Spinal cord (tissue), 10 donors: Measurements from ENCODE around the gene DUS1L. TPM values are rescaled to one million over a fixed set of nuclear protein-coding genes. Genes with fewer than 3 reads are reported as not detected.

Experiments used
- DNase-seq, 6 donors: peaks; one replicate each; pipeline versions ENCODE4 v3.0.0 to v3.0.0-alpha.2; 2013 to 2015; ENCODE audit warnings: low spot score in 6 of 6, low read depth in 4 of 6
- H3K27ac ChIP-seq: one replicate; pipeline ENCODE4 v1.5.1; 2013; ENCODE audit warnings: low read depth, low read length, control low read depth
- H3K27me3 ChIP-seq: one replicate; pipeline ENCODE4 v1.6.1; 2013; ENCODE audit warnings: low read length; ENCODE audit not compliant: control insufficient read depth, insufficient read depth
- H3K36me3 ChIP-seq: one replicate; pipeline ENCODE4 v1.6.1; 2013; ENCODE audit warnings: low read length; ENCODE audit not compliant: control insufficient read depth, insufficient read depth
- H3K4me1 ChIP-seq: one replicate; pipeline ENCODE4 v1.6.1; 2013; ENCODE audit warnings: low read length; ENCODE audit not compliant: control insufficient read depth, insufficient read depth
- H3K4me3 ChIP-seq: one replicate; pipeline ENCODE4 v1.5.1; 2013; ENCODE audit warnings: low read depth, low read length, control low read depth
- H3K9me3 ChIP-seq: one replicate; pipeline ENCODE4 v1.6.1; 2013; ENCODE audit warnings: low read length; ENCODE audit not compliant: control insufficient read depth, insufficient read depth
- WGBS: methylation state at CpG from one replicate; pipeline ENCODE4 v1.1.5; 2013; ENCODE audit warnings: missing lambda C conversion rate; ENCODE audit not compliant: insufficient coverage; 5-methylcytosine and 5-hydroxymethylcytosine counted together
- polyA plus RNA-seq, 2 donors: library from polyadenylated mRNA; unstranded; fragments of 120-200 nt; gene quantifications; one replicate each; pipeline ENCODE4 v1.2.1, GENCODE V29; 2013; ENCODE audit not compliant: insufficient read length in 2 of 2
- total RNA-seq, 2 donors: library from RNA; depleted of rRNA in 1 of 2; stranded (reverse); fragments of 120-200 nt in 1 of 2; fragments of >200 nt in 1 of 2; gene quantifications; one replicate each; pipeline versions ENCODE4 v1.2.3 to v1.2.4, GENCODE V29; 2013 to 2014
- donor health status: healthy.

The DUS1L gene
- total and polyA plus RNA-seq, 4 donors, result 18.9 to 85.1 (median 57.7) TPM

DNA sequence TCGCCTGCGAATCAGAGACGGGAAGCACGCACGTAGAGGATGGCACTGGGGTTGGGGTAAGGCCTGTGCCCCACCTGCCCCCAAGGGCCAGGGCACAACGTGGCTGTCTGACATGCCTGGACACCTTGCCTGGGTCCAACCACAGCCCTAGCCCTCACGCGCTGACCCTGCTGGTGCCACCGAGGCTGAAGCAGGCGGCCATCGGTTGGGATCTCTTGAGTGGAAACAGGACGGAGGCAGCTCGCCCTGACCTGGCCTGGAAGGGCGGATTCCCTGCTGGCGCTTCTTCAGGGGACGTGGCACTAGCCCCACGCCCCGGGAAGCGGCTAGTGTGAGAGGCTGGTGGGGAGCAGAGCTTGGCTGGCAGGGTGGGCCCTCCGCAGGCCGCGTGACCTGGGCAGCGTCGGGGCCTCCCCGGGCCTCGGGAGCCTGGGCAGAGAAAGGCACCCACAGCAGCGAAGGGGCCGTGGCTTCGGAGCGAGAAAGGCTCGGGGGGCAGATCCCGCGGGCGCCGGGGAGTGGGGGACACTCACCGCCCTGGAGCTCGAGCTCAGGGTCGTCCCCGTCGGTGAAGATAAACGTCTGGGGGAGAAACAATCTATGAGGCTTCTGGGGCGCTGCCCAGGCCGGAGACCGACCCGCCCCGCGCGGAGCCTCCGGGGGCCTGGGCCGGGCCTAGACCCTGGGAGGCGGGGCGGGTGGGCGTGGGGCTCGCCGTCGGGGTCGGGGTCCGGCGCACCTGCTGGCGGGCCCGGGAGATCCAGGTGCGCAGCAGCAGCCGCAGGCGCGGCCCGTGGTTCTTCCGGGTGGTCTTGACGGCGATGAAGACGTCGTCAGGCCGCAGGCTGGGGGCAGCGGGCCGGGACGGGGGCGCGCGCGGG is 14.6 kb downstream of the DUS1L start:
- Histone ChIP-seq H3K36me3 (peaks cover 78% of the 10 kb centered on the region), H3K4me1 (peaks cover 43% of the 10 kb centered on the region), H3K9me3 (no peaks in the 10 kb centered on the region), H3K4me3 (peak overlapping the region; percentile 51), H3K27me3 (no peaks in the 10 kb centered on the region), H3K27ac (no peak overlapping the region)
- DNase-seq, result peak in 1 of 6 donors; percentile 14
- 14% methylated on average over 79 of the region's 79 CpGs for WGBS

DNA sequence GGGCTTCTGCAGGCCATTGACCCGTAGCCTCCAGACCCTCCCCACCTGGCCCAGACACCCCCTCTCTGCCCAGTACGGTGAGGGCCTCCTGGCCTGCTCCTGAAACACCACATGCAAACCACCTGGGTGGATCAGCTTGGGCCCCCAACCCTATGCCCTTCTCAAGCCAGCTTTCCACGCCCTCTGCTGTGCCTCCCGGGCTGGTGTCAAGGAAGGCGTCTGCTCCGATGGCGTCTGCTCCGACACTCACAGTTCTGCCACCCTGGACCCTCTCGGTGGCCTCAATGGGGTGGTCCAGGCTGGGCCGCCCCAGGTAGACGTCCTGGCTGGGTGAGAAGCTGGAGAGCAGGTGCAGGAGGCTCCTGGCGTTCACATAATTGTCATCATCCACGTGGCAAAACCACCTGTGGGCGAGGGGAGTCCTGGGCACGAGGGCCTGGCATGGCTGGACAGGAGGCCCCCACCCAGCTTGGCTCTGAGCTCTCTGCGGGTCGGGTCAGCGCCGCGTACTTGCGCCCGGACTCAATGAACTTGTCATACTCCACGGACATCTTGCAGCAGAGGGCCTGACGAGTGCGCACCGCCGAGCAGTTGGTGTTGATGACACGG is 15.3 kb downstream of the DUS1L start:
- H3K4me1 ChIP-seq, result peaks cover 42% of the 10 kb centered on the region
- DNase-seq, result no peak
- no peak overlapping the region for H3K27ac ChIP-seq
- H3K36me3 ChIP-seq, result peaks cover 71% of the 10 kb centered on the region
- WGBS, result 88% methylated on average over 28 of the region's 28 CpGs
- no peaks in the 10 kb centered on the region for H3K9me3 ChIP-seq
- H3K4me3 ChIP-seq, result peak overlapping the region; percentile 51
- no peaks in the 10 kb centered on the region for H3K27me3 ChIP-seq

DNA sequence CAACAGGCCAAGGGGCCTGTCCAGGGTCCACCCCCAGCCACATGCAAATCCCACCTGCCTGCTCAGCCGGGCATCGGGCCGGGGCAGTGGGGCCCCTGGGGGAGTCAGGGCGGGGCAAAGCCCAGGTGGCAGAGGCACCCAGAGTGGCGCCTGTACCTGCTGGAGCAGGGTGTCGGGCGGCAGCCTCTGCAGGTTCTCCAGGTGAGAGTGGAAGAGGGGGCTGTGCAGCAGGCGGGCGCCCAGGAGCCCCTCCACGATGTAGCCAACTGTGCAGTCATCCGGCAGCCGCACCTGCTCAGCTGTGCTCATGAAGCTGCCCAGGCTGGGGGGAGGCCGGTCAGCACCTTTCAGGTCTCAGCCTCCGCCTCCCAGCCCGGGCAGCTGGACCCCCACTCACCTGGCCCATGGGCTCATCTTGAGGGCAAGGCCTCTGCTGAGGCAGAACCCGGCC is 16.1 kb downstream of the DUS1L start:
- no peak for DNase-seq
- no peak overlapping the region for H3K4me3 ChIP-seq
- peaks cover 64% of the 10 kb centered on the region for H3K36me3 ChIP-seq
- no peaks in the 10 kb centered on the region for H3K27me3 ChIP-seq
- H3K27ac ChIP-seq, result no peak overlapping the region
- WGBS, result 98% methylated on average over 14 of the region's 16 CpGs
- no peaks in the 10 kb centered on the region for H3K9me3 ChIP-seq
- H3K4me1 ChIP-seq, result peaks cover 39% of the 10 kb centered on the region

DNA sequence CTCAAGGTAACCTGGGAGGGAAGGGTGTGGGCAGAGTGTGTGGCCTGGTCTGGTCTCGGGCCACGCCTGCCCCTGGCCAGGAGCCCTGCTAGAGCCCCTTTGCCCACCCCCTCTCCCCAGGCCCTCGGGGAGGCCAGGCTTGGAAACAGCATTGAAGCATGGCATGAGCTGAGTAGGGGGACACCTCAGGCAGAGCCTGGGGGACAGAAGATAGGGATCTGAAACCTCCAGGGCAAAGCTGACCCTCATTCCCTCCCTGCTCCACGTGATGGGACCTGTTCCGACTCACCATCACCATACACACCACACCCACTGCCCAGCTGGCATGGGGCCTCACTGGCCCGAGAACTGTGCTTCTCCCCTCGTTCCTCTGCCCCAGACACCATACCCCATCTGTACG is 16.5 kb downstream of the DUS1L start:
- 94% methylated on average over 5 of the region's 8 CpGs for WGBS
- DNase-seq, result no peak
- Histone ChIP-seq H3K4me3 (no peak overlapping the region), H3K9me3 (no peaks in the 10 kb centered on the region), H3K27me3 (no peaks in the 10 kb centered on the region), H3K27ac (no peak overlapping the region), H3K4me1 (peaks cover 37% of the 10 kb centered on the region), H3K36me3 (peaks cover 60% of the 10 kb centered on the region)

DNA sequence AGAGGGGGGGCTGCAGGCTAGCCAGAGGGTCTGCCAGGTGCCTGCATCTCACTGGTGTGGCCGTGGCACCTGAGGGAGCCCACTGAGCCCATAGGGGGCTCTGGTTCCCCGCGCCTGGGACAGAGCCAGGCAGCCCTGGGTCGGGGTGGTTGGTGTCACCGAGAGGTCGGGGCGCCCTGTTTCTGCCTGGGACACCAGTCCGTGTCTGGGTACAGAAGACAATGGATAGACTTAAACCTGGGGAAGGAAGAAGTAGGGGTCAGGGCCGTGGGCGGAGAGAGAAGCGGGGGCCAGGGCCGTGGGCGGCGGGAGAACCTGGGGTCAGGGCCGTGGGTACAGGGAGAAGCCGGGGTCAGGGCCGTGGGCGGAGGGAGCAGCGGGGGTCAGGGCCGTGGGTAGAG is 17.0 kb downstream of the DUS1L start:
- Histone ChIP-seq H3K27ac (no peak overlapping the region), H3K4me1 (peaks cover 32% of the 10 kb centered on the region), H3K36me3 (peaks cover 54% of the 10 kb centered on the region), H3K27me3 (no peaks in the 10 kb centered on the region), H3K9me3 (no peaks in the 10 kb centered on the region), H3K4me3 (no peak overlapping the region)
- DNase-seq, result no peak
- WGBS, result 88% methylated on average over 20 of the region's 20 CpGs

DNA sequence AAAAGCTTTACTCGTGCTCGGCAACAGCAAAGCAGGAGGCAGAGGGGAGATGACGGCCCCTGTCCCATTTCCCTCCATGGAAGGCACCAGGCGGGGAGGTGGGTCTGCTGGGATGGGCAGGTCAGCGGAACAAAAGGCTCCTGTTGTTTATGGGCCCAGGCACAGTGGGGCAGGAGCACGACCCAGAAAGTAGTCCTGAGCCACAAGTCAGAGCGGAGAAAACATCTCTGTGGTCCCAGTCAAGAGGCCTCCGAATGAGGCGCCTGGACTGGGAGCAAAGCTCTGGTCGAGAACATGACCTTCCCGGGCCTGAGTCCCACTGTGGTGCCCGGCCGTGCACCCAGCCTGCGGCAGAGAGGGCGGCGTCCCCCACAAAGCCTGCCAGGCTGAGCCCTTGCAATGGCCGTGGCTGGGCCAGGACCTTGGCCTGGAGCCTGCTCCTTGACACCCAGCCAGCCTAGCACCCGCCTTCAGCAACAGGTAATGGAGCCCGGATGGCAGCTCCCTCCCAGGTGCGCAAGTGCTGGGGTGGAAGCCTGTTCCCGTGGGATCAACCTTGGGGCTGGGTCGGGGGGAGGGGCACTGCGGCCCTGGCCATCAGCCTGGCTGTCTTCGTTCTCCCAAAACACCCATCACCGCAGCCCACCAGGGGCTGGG is 17.6 kb downstream of the DUS1L start:
- peaks cover 49% of the 10 kb centered on the region for H3K36me3 ChIP-seq
- no peaks in the 10 kb centered on the region for H3K9me3 ChIP-seq
- no peak overlapping the region for H3K27ac ChIP-seq
- H3K27me3 ChIP-seq, result no peaks in the 10 kb centered on the region
- DNase-seq, result no peak
- peaks cover 27% of the 10 kb centered on the region for H3K4me1 ChIP-seq
- H3K4me3 ChIP-seq, result no peak overlapping the region
- WGBS, result 76% methylated on average over 25 of the region's 25 CpGs

DNA sequence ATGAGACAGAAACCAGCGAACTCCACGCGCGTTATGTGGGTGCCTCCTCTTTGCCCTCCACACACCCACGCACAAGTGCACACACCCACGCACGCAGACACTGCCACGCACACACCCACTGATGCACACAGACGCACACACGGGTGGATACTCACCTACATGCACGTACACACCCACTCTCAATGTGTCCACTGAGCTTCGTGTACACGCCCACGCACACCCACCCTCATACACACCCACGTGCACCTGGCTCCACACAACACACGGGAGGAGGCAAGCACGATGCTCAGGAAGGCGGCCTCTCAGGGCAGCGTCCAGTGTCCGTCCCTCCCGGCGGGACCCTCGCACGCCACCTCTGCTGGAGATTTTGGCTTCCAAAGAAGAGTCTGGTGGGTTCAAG is 18.2 kb downstream of the DUS1L start:
- WGBS, result 95% methylated on average over 24 of the region's 24 CpGs
- H3K27ac ChIP-seq, result no peak overlapping the region

DNA sequence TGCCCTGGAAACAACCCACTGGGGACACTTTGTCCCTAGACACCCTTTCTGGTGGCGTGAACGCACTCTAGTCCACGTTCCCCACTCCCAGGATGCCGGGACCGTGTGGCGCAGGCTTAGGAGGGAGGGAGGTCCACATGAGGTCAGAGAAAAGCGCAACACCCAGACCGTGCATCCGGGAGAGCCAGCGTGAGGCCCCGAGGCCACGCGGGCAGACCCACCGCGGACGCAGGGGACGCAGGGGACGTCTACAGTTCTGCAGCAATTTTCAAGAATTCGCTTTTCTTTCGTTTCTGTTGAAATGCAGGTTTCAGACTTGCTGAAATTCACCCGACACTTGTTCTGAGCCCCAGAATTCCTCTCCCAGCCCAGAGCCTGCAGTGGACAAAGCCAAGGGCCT is 18.7 kb downstream of the DUS1L start:
- Histone ChIP-seq H3K9me3 (no peaks in the 10 kb centered on the region), H3K27ac (no peak overlapping the region), H3K4me1 (peaks cover 17% of the 10 kb centered on the region), H3K4me3 (no peak overlapping the region), H3K27me3 (no peaks in the 10 kb centered on the region), H3K36me3 (peaks cover 48% of the 10 kb centered on the region)
- WGBS, result 92% methylated on average over 17 of the region's 21 CpGs
- no peak for DNase-seq

More for the DNA sequence above, 18.2 kb downstream of the DUS1L start:
- H3K27me3 ChIP-seq, result no peaks in the 10 kb centered on the region
- H3K4me3 ChIP-seq, result no peak overlapping the region
- no peaks in the 10 kb centered on the region for H3K9me3 ChIP-seq
- no peak for DNase-seq
- H3K36me3 ChIP-seq, result peaks cover 48% of the 10 kb centered on the region
- peaks cover 20% of the 10 kb centered on the region for H3K4me1 ChIP-seq

DNA sequence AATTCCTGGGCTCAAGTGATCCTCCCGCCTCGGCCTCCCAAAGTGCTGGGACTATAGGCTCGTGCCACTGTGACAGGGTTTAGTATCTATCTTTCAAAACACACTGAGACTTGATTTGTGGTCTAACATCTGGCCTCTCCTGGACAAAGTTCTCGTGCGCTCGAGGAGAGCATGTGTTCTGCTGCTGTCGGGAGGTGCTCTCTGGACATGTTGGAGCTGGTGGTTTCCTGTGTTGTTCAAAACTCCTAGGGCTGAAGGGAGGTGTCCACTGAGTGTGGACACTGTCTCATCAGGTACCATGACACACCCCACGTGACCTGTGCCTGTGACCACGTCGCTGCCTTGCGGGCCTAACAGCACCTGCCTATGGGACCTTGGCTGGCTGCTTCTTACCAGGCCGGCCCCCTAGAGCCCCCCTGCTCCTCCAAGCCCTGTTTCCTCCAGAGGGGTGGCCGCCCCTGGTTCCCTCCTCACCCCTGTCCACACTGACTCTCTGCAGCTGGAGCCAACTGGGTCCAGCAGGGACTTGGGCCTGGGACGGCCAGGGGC is 19.6 kb downstream of the DUS1L start:
- Histone ChIP-seq H3K27ac (no peak overlapping the region), H3K4me3 (no peak overlapping the region), H3K9me3 (no peaks in the 10 kb centered on the region), H3K27me3 (no peaks in the 10 kb centered on the region), H3K36me3 (peaks cover 48% of the 10 kb centered on the region), H3K4me1 (peaks cover 16% of the 10 kb centered on the region)
- 87% methylated on average over 12 of the region's 14 CpGs for WGBS
- no peak for DNase-seq
